Right ventricle myocardium inferior (tissue), 1 donor: ENCODE data around the gene TRIM40. TPM values are rescaled to one million over a fixed set of nuclear protein-coding genes. Genes with fewer than 3 reads are reported as not detected.

Experiments used
- ATAC-seq: fragments of 200-7000 bp; cut with Tn5 transposase; one replicate; pipeline ENCODE4 v1.9.1; 2020; ENCODE audit warnings: mild to moderate bottlenecking, moderate library complexity
- DNase-seq: peaks from one replicate; pipeline ENCODE4 v3.0.0; 2021; ENCODE audit errors: missing footprints
- intact Hi-C: fragments of 100-400 bp; cut with DNase I; formaldehyde crosslinking; loops from one replicate; pipeline ENCODE4 v1.11.0; 2022
- long read RNA-seq: library from polyadenylated mRNA; unstranded; transcript quantifications from one replicate; pipeline ENCODE4 v2.0.0, GENCODE V29; 2021
- total RNA-seq: library from RNA; stranded (reverse); fragmentation: NEBNext Ultra II Directional; extraction: Animal tissue kit (Norgen Biotek cat#: 25700); gene quantifications from one replicate; pipeline ENCODE4 v1.2.1, GENCODE V29; 2021
- donor health status: DM: no; HTN: yes; CAD: no; lungs with severe emphysema.

The TRIM40 gene
- not detected for total RNA-seq
- long read RNA-seq: 0 reads

GRCh38 chr6:30135757-30136156 is at the start of gene TRIM40:
TSS of gene TRIM40 (plus strand) at chr6:30136140. CDS start at chr6:30137037, 897 bp downstream.
- intact Hi-C loops: no loop called here
- ATAC-seq: no peak

GRCh38 chr6:30087876-30088275 is 48.1 kb upstream of the TRIM40 start:
- no peak for DNase-seq
- ATAC-seq: no peak
- intact Hi-C loops: no loop called here

More at GRCh38 chr6:30135757-30136156, at the start of gene TRIM40:
- no peak for DNase-seq

GRCh38 chr6:30091577-30092381 is 44.2 kb upstream of the TRIM40 start:
- DNase-seq: no peak
- no peak for ATAC-seq
- intact Hi-C loops: no loop called here

- DNase-seq (no peak), ATAC-seq (no peak)
- intact Hi-C loops: no loop called here
Measured at GRCh38 chr6:30092852-30093543, 42.9 kb upstream of the TRIM40 start.

- DNase-seq (no peak), ATAC-seq (no peak)
- intact Hi-C loops: no loop called here
Measured at GRCh38 chr6:30093951-30094661, 41.8 kb upstream of the TRIM40 start.

GRCh38 chr6:30096829-30097228 is 39.1 kb upstream of the TRIM40 start:
- DNase-seq (no peak), ATAC-seq (no peak)
- intact Hi-C loops: no loop called here

- ATAC-seq: no peak
- no peak for DNase-seq
- intact Hi-C loops: no loop called here
Measured at GRCh38 chr6:30097902-30098768, 37.8 kb upstream of the TRIM40 start.

- intact Hi-C loops: loop anchor here (2.0 kb wide), 1 partner anchor 33 kb away; the partner anchor contains the start of gene PPP1R11
- DNase-seq (no peak), ATAC-seq (no peak)
Measured at GRCh38 chr6:30100154-30100553, 35.8 kb upstream of the TRIM40 start.

GRCh38 chr6:30100585-30101443 is 35.1 kb upstream of the TRIM40 start:
- ATAC-seq (peak; percentile 15), DNase-seq (no peak)
- intact Hi-C loops: loop anchor here (2.0 kb wide), 1 partner anchor 34 kb away; the partner anchor contains the start of gene PPP1R11

GRCh38 chr6:30101444-30102413 is 34.2 kb upstream of the TRIM40 start:
- intact Hi-C loops: loop anchor here (2.0 kb wide), 2 partner anchors 35 to 69 kb away; partner anchors contain the start of gene PPP1R11
- ATAC-seq: peak; percentile 96
- DNase-seq: peak; percentile 96

- intact Hi-C loops: loop anchor here (2.0 kb wide), 1 partner anchor 68 kb away; no protein-coding TSS in a partner anchor
- DNase-seq (no peak), ATAC-seq (peak; percentile 18)
Measured at GRCh38 chr6:30102414-30102969, 33.4 kb upstream of the TRIM40 start.

GRCh38 chr6:30102970-30103871 is 32.7 kb upstream of the TRIM40 start:
- intact Hi-C loops: loop anchor here (1.0 to 2.0 kb wide), 2 partner anchors 28 to 68 kb away; no protein-coding TSS in a partner anchor
- ATAC-seq: peak; percentile 88
- DNase-seq: peak; percentile 89

- no peak for DNase-seq
- intact Hi-C loops: loop anchor here (1.0 to 2.0 kb wide), 2 partner anchors 27 to 67 kb away; no protein-coding TSS in a partner anchor
Measured at GRCh38 chr6:30103872-30104179, 32.1 kb upstream of the TRIM40 start.

GRCh38 chr6:30104661-30105060 is 31.3 kb upstream of the TRIM40 start:
- intact Hi-C loops: no loop called here
- ATAC-seq (no peak), DNase-seq (no peak)

More at GRCh38 chr6:30103872-30104179, 32.1 kb upstream of the TRIM40 start:
- no peak for ATAC-seq

GRCh38 chr6:30111266-30111856 is 24.6 kb upstream of the TRIM40 start:
- intact Hi-C loops: no loop called here
- DNase-seq: no peak
- ATAC-seq: no peak
